Measurements from ENCODE around the gene RABEPK.

The RABEPK gene

GRCh38 chr9:125238915-125239446 lies 38.6 kb downstream of the RABEPK start:
- TF ChIP-seq REST (IDR thresholded peaks at IDR 0.05; ENCODE audit: low read depth) (no peak), CEBPB (IDR thresholded peaks at IDR 0.05) (no peak), ZBTB7A (IDR thresholded peaks at IDR 0.05; ENCODE audit: low read depth) (no peak), TEAD4 (IDR thresholded peaks at IDR 0.05) (no peak), YY1 (IDR thresholded peaks at IDR 0.05; ENCODE audit: low read depth) (no peak), TAF1 (IDR thresholded peaks at IDR 0.05; ENCODE audit: low read depth) (no peak), RAD21 (IDR thresholded peaks at IDR 0.05; ENCODE audit: low read depth) (no peak), EGR1 (IDR thresholded peaks at IDR 0.05) (no peak), FOXM1 (IDR thresholded peaks at IDR 0.05; ENCODE audit: borderline replicate concordance, low read depth) (no peak), USF1 (IDR thresholded peaks at IDR 0.05) (no peak), TCF12 (IDR thresholded peaks at IDR 0.05; ENCODE audit: low read depth) (no peak), NFIC (IDR thresholded peaks at IDR 0.05) (no peak), MAX (IDR thresholded peaks at IDR 0.05) (no peak), CREB1 (IDR thresholded peaks at IDR 0.05; ENCODE audit: low read depth) (no peak), EP300 (IDR thresholded peaks at IDR 0.05; ENCODE audit: borderline replicate concordance) (no peak)

- TF ChIP-seq MAX (IDR thresholded peaks at IDR 0.05) (no peak), ZBTB7A (IDR thresholded peaks at IDR 0.05; ENCODE audit: low read depth) (no peak)
Measured at GRCh38 chr9:125239631-125240597, 39.6 kb downstream of the RABEPK start.

GRCh38 chr9:125240649-125240999 lies 40.3 kb downstream of the RABEPK start:
- peak; percentile 84 for TF ChIP-seq MAX (IDR thresholded peaks at IDR 0.05)
- TF ChIP-seq ZBTB7A (IDR thresholded peaks at IDR 0.05; ENCODE audit: low read depth): no peak

- no peak for TF ChIP-seq EGR1 (IDR thresholded peaks at IDR 0.05)
- no peak for TF ChIP-seq REST (IDR thresholded peaks at IDR 0.05; ENCODE audit: low read depth)
- no peak for TF ChIP-seq ZBTB7A (IDR thresholded peaks at IDR 0.05; ENCODE audit: low read depth)
- peak; percentile 6; the same call in 1 of the 2 replicates for TF ChIP-seq NFIC (IDR thresholded peaks at IDR 0.05)
- TF ChIP-seq TEAD4 (IDR thresholded peaks at IDR 0.05): no peak
- no peak for TF ChIP-seq RAD21 (IDR thresholded peaks at IDR 0.05; ENCODE audit: low read depth)
- no peak for TF ChIP-seq TCF12 (IDR thresholded peaks at IDR 0.05; ENCODE audit: low read depth)
- TF ChIP-seq CEBPB (IDR thresholded peaks at IDR 0.05): no peak
- TF ChIP-seq TAF1 (IDR thresholded peaks at IDR 0.05; ENCODE audit: low read depth): peak; percentile 87
- TF ChIP-seq FOXM1 (IDR thresholded peaks at IDR 0.05; ENCODE audit: borderline replicate concordance, low read depth): peak; percentile 34; the same call in 1 of the 2 replicates
- TF ChIP-seq MAX (IDR thresholded peaks at IDR 0.05): peak; percentile 0; the same call in 1 of the 2 replicates
- peak; percentile 91 for TF ChIP-seq CREB1 (IDR thresholded peaks at IDR 0.05; ENCODE audit: low read depth)
- no peak for TF ChIP-seq YY1 (IDR thresholded peaks at IDR 0.05; ENCODE audit: low read depth)
- no peak; the same call in 1 of the 2 replicates for TF ChIP-seq USF1 (IDR thresholded peaks at IDR 0.05)
Measured at GRCh38 chr9:125241000-125241862, 40.9 kb downstream of the RABEPK start, which contains the start of gene HSPA5. HSPA5 (minus strand) TSS chr9:125241343; CDS start chr9:125241126, 217 bp downstream.
